ENCODE measurements around the gene NAV2.

NAV2 gene

GRCh38 chr11:19802773-19803293 lies 90.2 kb downstream of the NAV2 start:
- no peak for DNase-seq

- no peak for DNase-seq
Observed at GRCh38 chr11:19803506-19803998, 90.9 kb downstream of the NAV2 start.

GRCh38 chr11:19805376-19805775 lies 92.7 kb downstream of the NAV2 start:
- DNase-seq, result no peak

GRCh38 chr11:19805827-19806226 lies 93.2 kb downstream of the NAV2 start:
- DNase-seq, result no peak

- no peak for DNase-seq
Observed at GRCh38 chr11:19806251-19806650, 93.6 kb downstream of the NAV2 start.

- no peak for DNase-seq
Observed at GRCh38 chr11:19808076-19808911, 95.7 kb downstream of the NAV2 start.

- no peak for DNase-seq
Observed at GRCh38 chr11:19810852-19811251, 98.2 kb downstream of the NAV2 start.

- no peak for DNase-seq
Observed at GRCh38 chr11:19811380-19811779, 98.7 kb downstream of the NAV2 start.

- no peak for DNase-seq
Observed at GRCh38 chr11:19812096-19812495, 99.5 kb downstream of the NAV2 start.

- DNase-seq, result no peak
Observed at GRCh38 chr11:19812710-19813109, 100.1 kb downstream of the NAV2 start.

- DNase-seq, result no peak
Observed at GRCh38 chr11:19813158-19813879, 100.7 kb downstream of the NAV2 start.

GRCh38 chr11:19814421-19814820 lies 101.8 kb downstream of the NAV2 start:
- peak in 1 of 56 donors; percentile 11 for DNase-seq

- DNase-seq, result peak in 17 of 56 donors; percentile 5 to 43 (median 24)
Observed at GRCh38 chr11:19816040-19816439, 103.4 kb downstream of the NAV2 start.

GRCh38 chr11:19816817-19817216 lies 104.2 kb downstream of the NAV2 start:
- DNase-seq, result no peak

- DNase-seq, result no peak
Observed at GRCh38 chr11:19817265-19817851, 104.7 kb downstream of the NAV2 start.

- no peak for DNase-seq
Observed at GRCh38 chr11:19817870-19818269, 105.2 kb downstream of the NAV2 start.

- no peak for DNase-seq
Observed at GRCh38 chr11:19818619-19819018, 106.0 kb downstream of the NAV2 start.

GRCh38 chr11:19819148-19819547 lies 106.5 kb downstream of the NAV2 start:
- DNase-seq, result no peak

- DNase-seq, result no peak
Observed at GRCh38 chr11:19820100-19820499, 107.5 kb downstream of the NAV2 start.

- no peak for DNase-seq
Observed at GRCh38 chr11:19821412-19821875, 108.8 kb downstream of the NAV2 start.

- DNase-seq, result no peak
Observed at GRCh38 chr11:19821993-19822392, 109.4 kb downstream of the NAV2 start.

GRCh38 chr11:19822531-19822930 lies 109.9 kb downstream of the NAV2 start:
- DNase-seq, result no peak

Measured in nucleus accumbens (tissue), 56 donors.